ENCODE data around the gene MRC2. TPM values are rescaled to one million over a fixed set of nuclear protein-coding genes. Genes with fewer than 3 reads are reported as not detected.

The MRC2 gene
- total RNA-seq, 4 donors from 2014 or later = 10.6 to 40.5 (median 21.6) TPM

Small RNA genes within 50 kb of the gene (small RNA-seq; reads per million reads assigned to genes)
- 0.49 reads per million for gene RF00019
- gene RNU6-446P = not detected

Other genes with a start within 250 kb of the MRC2 start
- not detected for gene EFCAB3, start 247.1 kb upstream of the MRC2 start, total RNA-seq
- gene METTL2A, start 203.8 kb upstream of the MRC2 start, total RNA-seq = 10 to 100 TPM in 3 of 4 donors, 1 to 10 TPM in 1; 8.5 to 21.5 (median 11.4) TPM
- 10 to 100 TPM; 35.2 to 49.2 (median 43.6) TPM for gene TLK2, start 148.8 kb upstream of the MRC2 start, total RNA-seq
- not detected for gene MARCHF10, start 180.6 kb downstream of the MRC2 start, total RNA-seq